ENCODE measurements around the gene ZGPAT. TPM values are rescaled to one million over a fixed set of nuclear protein-coding genes. Genes with fewer than 3 reads are reported as not detected.

The ZGPAT gene
- total and polyA plus RNA-seq, 2 of the 13 experiments (the other 11 are each of a cell fraction or from before 2014, with no cell fraction given): 23.0 to 41.9 TPM

GRCh38 chr20:63705232-63706026 lies 2.4 kb upstream of the ZGPAT start (continued):
- TF ChIP-seq PCBP1 (IDR thresholded peaks at IDR 0.05; ENCODE audit: borderline replicate concordance, low read depth, low read length) (no peak), EP300 (IDR thresholded peaks at IDR 0.05; ENCODE audit: low read depth in 2 of 2, low read length in 2 of 2) (no peak), EP300 (CRISPR knock-in tag; IDR thresholded peaks at IDR 0.05; ENCODE audit: borderline replicate concordance) (no peak), NR0B2 (CRISPR knock-in tag; IDR thresholded peaks at IDR 0.05) (0 out of 2 replicates have a peak, but pooled peaks have one; percentile 33)

- DNase-seq (ENCODE audit: low spot score) (no peak), ATAC-seq (no peak), FAIRE-seq (no peak)
- Histone ChIP-seq H3K27ac (ENCODE audit: extremely low read length, insufficient read depth, low read length) (peak overlapping the region; percentile 81), H3K9ac (ENCODE audit: insufficient read depth, low read depth, low read length) (peak overlapping the region; percentile 97), H3K4me1 (ENCODE audit: insufficient read depth, low read length) (peaks cover 36% of the 10 kb centered on the region), H3K4me3 (replicated peaks in 1 of 3; ENCODE audit: insufficient read depth in 1 of 3, low read depth in 2 of 3, low read length in 3 of 3) (peak overlapping the region; percentile 79 to 99 (median 99)), H3K36me3 (replicated peaks in 1 of 2; ENCODE audit: control insufficient read depth in 1 of 2, insufficient read depth in 2 of 2, low read length in 2 of 2) (peaks cover 21 to 50% of the 10 kb centered on the region in 2 experiments), H3K4me2 (ENCODE audit: low read depth, low read length) (peak overlapping the region; percentile 96), H3K9me3 (ENCODE audit: low read length) (no peaks in the 10 kb centered on the region), H4K20me1 (ENCODE audit: insufficient read depth, low read length) (peaks cover 10% of the 10 kb centered on the region; the same call in 1 of the 2 replicates), H3K27me3 (ENCODE audit: control insufficient read depth in 1 of 2, insufficient read depth in 2 of 2, low read length in 2 of 2) (no peaks in the 10 kb centered on the region; a peak in 1 of 5 replicates), H3K79me2 (ENCODE audit: insufficient read depth, low read length) (peaks cover 50% of the 10 kb centered on the region), H2AFZ (ENCODE audit: low read length) (no peak overlapping the region)
- ChIA-PET POLR2A (interaction anchor here (1.2 to 12.4 kb wide), 6 partner anchors 19 to 159 kb away, joined by 3 to 190 read pairs (median 26); partner anchors contain the start of genes GMEB2, LIME1, RTEL1 and SLC2A4RG), CTCF (ENCODE audit: low intra/inter-chr PET ratio, low total read pairs) (interaction anchor here (1.1 to 3.2 kb wide), 6 partner anchors 32 to 268 kb away, joined by 4 to 15 read pairs (median 6); partner anchors contain the start of genes LIME1 and TPD52L2)
- intact Hi-C loops (cut with micrococcal nuclease; ENCODE audit: unreplicated experiment): loop anchor here (2.0 kb wide), 2 partner anchors 35 to 159 kb away; partner anchors contain the start of gene TPD52L2
- BruUV-seq (replicated peaks): TSS peak; percentile 47
- in situ Hi-C loops (cut with HindIII; ENCODE audit: extremely low pct_ligation_motif_present, low pct_unique_long_range_greater_than_20kb): loop anchor here (5.0 to 10.0 kb wide), 3 partner anchors 36 to 151 kb away; no protein-coding TSS in a partner anchor
- 90% methylated on average over 11 of the region's 12 CpGs for WGBS (ENCODE audit: low lambda C conversion rate)
- no peak for TF ChIP-seq U2AF1 (optimal IDR thresholded peaks at IDR 0.05; ENCODE audit: low read depth, low read length)
- no peak for TF ChIP-seq CBX2 (IDR thresholded peaks at IDR 0.05; ENCODE audit: low read depth, low read length)
- TF ChIP-seq CBX2 (CRISPR knock-in tag; IDR thresholded peaks at IDR 0.05; ENCODE audit: low read depth): no peak
- peak; percentile 16; the same call in 1 of the 2 replicates for TF ChIP-seq GLI4 (CRISPR knock-in tag; IDR thresholded peaks at IDR 0.05; ENCODE audit: borderline replicate concordance)
- no peak for TF ChIP-seq CCDC6 (CRISPR knock-in tag; IDR thresholded peaks at IDR 0.05)
- TF ChIP-seq GATA4 (IDR thresholded peaks at IDR 0.05; ENCODE audit: borderline replicate concordance, low read depth): no peak
- no peak for TF ChIP-seq STAT5B (CRISPR knock-in tag; IDR thresholded peaks at IDR 0.05)
- TF ChIP-seq ZBTB46 (CRISPR knock-in tag; IDR thresholded peaks at IDR 0.05; ENCODE audit: borderline replicate concordance): no peak
- no peak for TF ChIP-seq MED8 (CRISPR knock-in tag; IDR thresholded peaks at IDR 0.05; ENCODE audit: insufficient replicate concordance)
- no peak for TF ChIP-seq RORA (CRISPR knock-in tag; IDR thresholded peaks at IDR 0.05)
- no peak for TF ChIP-seq PAF1 (CRISPR knock-in tag; IDR thresholded peaks at IDR 0.05)
- TF ChIP-seq SUZ12 (IDR thresholded peaks at IDR 0.05; ENCODE audit: low read depth, low read length): no peak
- TF ChIP-seq SALL2 (CRISPR knock-in tag; IDR thresholded peaks at IDR 0.05): no peak
Observed at GRCh38 chr20:63706027-63706695, 1.7 kb upstream of the ZGPAT start.
